Fibroblast of lung (primary cell): ENCODE measurements around the gene SRL. TPM values are rescaled to one million over a fixed set of nuclear protein-coding genes. Genes with fewer than 3 reads are reported as not detected.

ENCODE experiments used
- DNase-seq, 2 donors: peaks; one replicate each; pipeline versions ENCODE4 v3.0.0 to v3.0.0-alpha.2; 2010; ENCODE audit warnings: low read depth in 2 of 2
- H2AFZ ChIP-seq: 2 replicates; pipeline ENCODE4 v1.5.1; 2012; ENCODE audit warnings: low read length, control low read depth, inconsistent platforms
- H3K27ac ChIP-seq: 2 replicates; pipeline ENCODE4 v1.5.1; 2011; ENCODE audit warnings: low read length, control low read depth; ENCODE audit not compliant: insufficient read depth
- H3K27me3 ChIP-seq: 2 replicates; pipeline ENCODE4 v1.5.1; 2011; ENCODE audit warnings: mild to moderate bottlenecking, low read length; ENCODE audit not compliant: control insufficient read depth, insufficient read depth
- H3K36me3 ChIP-seq: 2 replicates; pipeline ENCODE4 v1.5.1; 2011; ENCODE audit warnings: low read length; ENCODE audit not compliant: control insufficient read depth, insufficient read depth
- H3K4me1 ChIP-seq: 2 replicates; pipeline ENCODE4 v1.5.1; 2011; ENCODE audit warnings: low read length; ENCODE audit not compliant: control insufficient read depth, insufficient read depth; ENCODE audit errors: extremely low read depth
- H3K4me2 ChIP-seq: 2 replicates; pipeline ENCODE4 v1.5.1; 2011; ENCODE audit warnings: low read length, control low read depth; ENCODE audit not compliant: insufficient read depth; ENCODE audit errors: extremely low read depth
- H3K4me3 ChIP-seq, 4 experiments: fragments of 200-600 bp in 1 of 4; sonication (generic) in 1 of 4; replicated peaks in 1 of 4; 2 replicates each; pipeline ENCODE4 v1.5.1; 2011 to 2016; ENCODE audit warnings: low read length in 4 of 4, low read depth in 3 of 4, mild to moderate bottlenecking in 3 of 4, control low read depth in 2 of 4, inconsistent platforms in 1 of 4, mixed read lengths in 1 of 4; ENCODE audit not compliant: insufficient read depth in 1 of 4; ENCODE audit errors: control extremely low read depth in 1 of 4
- H3K79me2 ChIP-seq: 2 replicates; pipeline ENCODE4 v1.5.1; 2012; ENCODE audit warnings: mild to moderate bottlenecking, low read length, inconsistent platforms; ENCODE audit not compliant: control insufficient read depth, insufficient read depth
- H3K9ac ChIP-seq: 2 replicates; pipeline ENCODE4 v1.5.1; 2011; ENCODE audit warnings: mild to moderate bottlenecking, low read length, control low read depth; ENCODE audit not compliant: insufficient read depth
- H3K9me3 ChIP-seq: 2 replicates; pipeline ENCODE4 v1.5.1; 2012; ENCODE audit warnings: low read depth, low read length; ENCODE audit not compliant: control insufficient read depth, insufficient read depth
- H4K20me1 ChIP-seq: 2 replicates; pipeline ENCODE4 v1.5.1; 2011; ENCODE audit warnings: low read length; ENCODE audit not compliant: control insufficient read depth, insufficient read depth; ENCODE audit errors: extremely low read depth
- CTCF ChIP-seq, 2 donors: IDR thresholded peaks in 1 of 2; conservative IDR thresholded peaks in 1 of 2; 1 replicate in 1 of 2; 2 replicates in 1 of 2; pipeline ENCODE4 v1.5.1; 2011 to 2012; ENCODE audit warnings: low read length in 2 of 2, control low read depth in 1 of 2, inconsistent platforms in 1 of 2, low read depth in 1 of 2, mild to moderate bottlenecking in 1 of 2
- EZH2 ChIP-seq: IDR thresholded peaks from 2 replicates; pipeline ENCODE4 v1.5.1; 2012; ENCODE audit warnings: low read length, control low read depth, mild to moderate bottlenecking; ENCODE audit errors: missing control alignments
- polyA plus RNA-seq, 2 donors: library from polyadenylated mRNA; depleted of rRNA in 1 of 2; stranded (reverse) in 1 of 2; unstranded in 1 of 2; fragments of >200 nt; gene quantifications; 2 replicates each; pipeline ENCODE4 v1.2.1, GENCODE V29; 2011 to 2012; ENCODE audit warnings: missing spikeins in 1 of 2
- total RNA-seq: library from RNA; depleted of rRNA; stranded (reverse); fragments of >200 nt; gene quantifications from 2 replicates; pipeline ENCODE4 v1.2.1, GENCODE V29; 2014

Gene SRL
- total and polyA plus RNA-seq, 2 donors (not counting 1 experiment from before 2014, with no cell fraction given) = 0.07 to 0.17 TPM

- H2AFZ ChIP-seq = no peak overlapping the region
- H3K36me3 ChIP-seq = no peaks in the 10 kb centered on the region
- H3K9ac ChIP-seq = no peak overlapping the region
- no peaks in the 10 kb centered on the region for H3K9me3 ChIP-seq
- H3K79me2 ChIP-seq = no peaks in the 10 kb centered on the region
- H3K4me2 ChIP-seq = no peak overlapping the region
- no peaks in the 10 kb centered on the region for H3K4me1 ChIP-seq
- no peak for TF ChIP-seq EZH2
- H3K27ac ChIP-seq = no peak overlapping the region
- no peak for DNase-seq
- H3K4me3 ChIP-seq = no peak overlapping the region
- no peaks in the 10 kb centered on the region for H3K27me3 ChIP-seq
- no peaks in the 10 kb centered on the region for H4K20me1 ChIP-seq
Measured at GRCh38 chr16:4141604-4142003, 100.3 kb downstream of the SRL start.

- Histone ChIP-seq H3K27me3 (no peaks in the 10 kb centered on the region), H3K79me2 (no peaks in the 10 kb centered on the region), H3K4me2 (no peak overlapping the region), H3K27ac (no peak overlapping the region), H3K9me3 (no peaks in the 10 kb centered on the region), H3K4me3 (no peak overlapping the region), H2AFZ (peak overlapping the region; percentile 41), H4K20me1 (no peaks in the 10 kb centered on the region), H3K9ac (no peak overlapping the region), H3K36me3 (no peaks in the 10 kb centered on the region), H3K4me1 (no peaks in the 10 kb centered on the region)
- TF ChIP-seq EZH2 = no peak
- TF ChIP-seq CTCF (conservative IDR thresholded peaks at IDR 0.05 in 1 of 2, IDR thresholded peaks at IDR 0.05 in 1 of 2; ENCODE audit: low read depth in 1 of 2, low read length in 2 of 2) = no peak
- peak; percentile 60 to 74 for DNase-seq
Measured at GRCh38 chr16:4140652-4141051, 101.2 kb downstream of the SRL start.

- Histone ChIP-seq H3K4me1 (no peaks in the 10 kb centered on the region), H3K27ac (no peak overlapping the region), H4K20me1 (no peaks in the 10 kb centered on the region), H3K4me3 (no peak overlapping the region), H3K9ac (no peak overlapping the region), H3K9me3 (no peaks in the 10 kb centered on the region), H3K27me3 (no peaks in the 10 kb centered on the region), H3K79me2 (no peaks in the 10 kb centered on the region), H3K36me3 (no peaks in the 10 kb centered on the region), H3K4me2 (no peak overlapping the region), H2AFZ (no peak overlapping the region)
- DNase-seq = no peak
- TF ChIP-seq EZH2 = no peak
- no peak for TF ChIP-seq CTCF (conservative IDR thresholded peaks at IDR 0.05 in 1 of 2, IDR thresholded peaks at IDR 0.05 in 1 of 2; ENCODE audit: low read depth in 1 of 2, low read length in 2 of 2)
Measured at GRCh38 chr16:4139968-4140367, 101.9 kb downstream of the SRL start.

Other genes starting within 250 kb of the SRL start
- 21.6 and 37.0 TPM in 2 replicates for gene ADCY9, start 125.6 kb downstream of the SRL start, total RNA-seq
- gene ADCY9, start 125.6 kb downstream of the SRL start, polyA plus RNA-seq = 21.1 and 22.1 TPM in 2 replicates
- 8.2 and 8.9 TPM in 2 replicates for gene TFAP4, start 30.9 kb upstream of the SRL start, total RNA-seq
- gene TFAP4, start 30.9 kb upstream of the SRL start, polyA plus RNA-seq = 3.5 and 6.6 TPM in 2 replicates
- 2.6 and 4.0 TPM in 2 replicates for gene GLIS2, start 74.0 kb upstream of the SRL start, total RNA-seq
- 5.6 and 6.0 TPM in 2 replicates for gene GLIS2, start 74.0 kb upstream of the SRL start, polyA plus RNA-seq
- gene PAM16, start 109.2 kb upstream of the SRL start, total RNA-seq = 24.4 and 34.3 TPM in 2 replicates
- 14.8 and 19.9 TPM in 2 replicates for gene PAM16, start 109.2 kb upstream of the SRL start, polyA plus RNA-seq
- gene VASN, start 129.8 kb upstream of the SRL start, total RNA-seq = 57.0 and 79.4 TPM in 2 replicates
- 30.6 and 61.9 TPM in 2 replicates for gene VASN, start 129.8 kb upstream of the SRL start, polyA plus RNA-seq
- 5.4 and 11.1 TPM in 2 replicates for gene CORO7, start 174.5 kb upstream of the SRL start, total RNA-seq
- 5.6 and 6.1 TPM in 2 replicates for gene CORO7, start 174.5 kb upstream of the SRL start, polyA plus RNA-seq
- gene DNAJA3, start 183.8 kb upstream of the SRL start, total RNA-seq = 59.8 and 66.1 TPM in 2 replicates
- 27.8 and 39.8 TPM in 2 replicates for gene DNAJA3, start 183.8 kb upstream of the SRL start, polyA plus RNA-seq
- 71.7 and 73.5 TPM in 2 replicates for gene NMRAL1, start 232.5 kb upstream of the SRL start, total RNA-seq
- gene NMRAL1, start 232.5 kb upstream of the SRL start, polyA plus RNA-seq = 33.6 and 42.0 TPM in 2 replicates
- 40.0 and 40.6 TPM in 2 replicates for gene HMOX2, start 234.3 kb upstream of the SRL start, total RNA-seq
- gene HMOX2, start 234.3 kb upstream of the SRL start, polyA plus RNA-seq = 45.7 and 54.7 TPM in 2 replicates